ENCODE data around the gene PIEZO2. TPM values are rescaled to one million over a fixed set of nuclear protein-coding genes. Genes with fewer than 3 reads are reported as not detected.

Gene PIEZO2
- total RNA-seq, 1 donor from 2014 or later: 5.3 TPM

GRCh38 chr18:10690366-10690765, 459.0 kb downstream of the PIEZO2 start:
- no peak overlapping the region for H2AFZ ChIP-seq (ENCODE audit: low read depth, low read length)
- no peaks in the 10 kb centered on the region for H4K20me1 ChIP-seq (ENCODE audit: insufficient read depth, low read length)
- H3K4me3 ChIP-seq (ENCODE audit: insufficient read depth, low read depth, low read length): no peak overlapping the region
- Mint-ChIP-seq H3K27me3 (ENCODE audit: low read depth, unreplicated experiment) (peaks cover 6% of the 10 kb centered on the region), H3K9me3 (ENCODE audit: unreplicated experiment) (no peaks in the 10 kb centered on the region), H3K4me1 (ENCODE audit: low read depth, unreplicated experiment) (peaks cover 8% of the 10 kb centered on the region), H3K36me3 (ENCODE audit: low read depth, unreplicated experiment) (peaks cover 1% of the 10 kb centered on the region), H3K27ac (ENCODE audit: unreplicated experiment) (no peak overlapping the region), H3K4me3 (ENCODE audit: unreplicated experiment) (no peak overlapping the region)
- H3K4me1 ChIP-seq (ENCODE audit: insufficient read depth, low read length): no peaks in the 10 kb centered on the region
- H3K9me3 ChIP-seq (ENCODE audit: insufficient read depth, low read depth, low read length): no peaks in the 10 kb centered on the region
- DNase-seq (ENCODE audit: low read depth) (no peak), FAIRE-seq (no peak)
- no peak overlapping the region for H3K4me2 ChIP-seq (ENCODE audit: low read length)
- no peaks in the 10 kb centered on the region for H3K36me3 ChIP-seq (ENCODE audit: insufficient read depth, low read length)
- H3K9ac ChIP-seq (ENCODE audit: low read length): no peak overlapping the region
- TF ChIP-seq CTCF (IDR thresholded peaks at IDR 0.05; ENCODE audit: insufficient read depth, low read depth, low read length) (no peak), EZH2 (IDR thresholded peaks at IDR 0.05; ENCODE audit: insufficient read depth, low read length) (no peak)
- H3K27me3 ChIP-seq (ENCODE audit: insufficient read depth, low read length): no peaks in the 10 kb centered on the region
- H3K27ac ChIP-seq (ENCODE audit: low read depth, low read length): no peak overlapping the region
- H3K79me2 ChIP-seq (ENCODE audit: insufficient read depth, low read length): no peaks in the 10 kb centered on the region

- no peak overlapping the region for H3K27ac Mint-ChIP-seq (ENCODE audit: unreplicated experiment)
- Histone ChIP-seq H3K36me3 (ENCODE audit: insufficient read depth, low read length) (no peaks in the 10 kb centered on the region), H3K79me2 (ENCODE audit: insufficient read depth, low read length) (no peaks in the 10 kb centered on the region), H3K9ac (ENCODE audit: low read length) (no peak overlapping the region), H3K4me3 (ENCODE audit: insufficient read depth, low read depth, low read length) (no peak overlapping the region), H2AFZ (ENCODE audit: low read depth, low read length) (no peak overlapping the region), H3K9me3 (ENCODE audit: insufficient read depth, low read depth, low read length) (no peaks in the 10 kb centered on the region), H3K4me1 (ENCODE audit: insufficient read depth, low read length) (no peaks in the 10 kb centered on the region), H3K27ac (ENCODE audit: low read depth, low read length) (no peak overlapping the region), H4K20me1 (ENCODE audit: insufficient read depth, low read length) (no peaks in the 10 kb centered on the region), H3K27me3 (ENCODE audit: insufficient read depth, low read length) (no peaks in the 10 kb centered on the region), H3K4me2 (ENCODE audit: low read length) (no peak overlapping the region)
- peaks cover 1% of the 10 kb centered on the region for H3K36me3 Mint-ChIP-seq (ENCODE audit: low read depth, unreplicated experiment)
- DNase-seq (ENCODE audit: low read depth): no peak
- FAIRE-seq: no peak
- H3K27me3 Mint-ChIP-seq (ENCODE audit: low read depth, unreplicated experiment): peaks cover 3% of the 10 kb centered on the region
- no peaks in the 10 kb centered on the region for H3K9me3 Mint-ChIP-seq (ENCODE audit: unreplicated experiment)
- H3K4me3 Mint-ChIP-seq (ENCODE audit: unreplicated experiment): no peak overlapping the region
- TF ChIP-seq EZH2 (IDR thresholded peaks at IDR 0.05; ENCODE audit: insufficient read depth, low read length) (no peak), CTCF (IDR thresholded peaks at IDR 0.05; ENCODE audit: insufficient read depth, low read depth, low read length) (no peak)
- peaks cover 8% of the 10 kb centered on the region for H3K4me1 Mint-ChIP-seq (ENCODE audit: low read depth, unreplicated experiment)
These were observed 459.4 kb downstream of the PIEZO2 start for GRCh38 chr18:10690035-10690329.

- Histone ChIP-seq H3K4me1 (ENCODE audit: insufficient read depth, low read length) (no peaks in the 10 kb centered on the region), H3K4me2 (ENCODE audit: low read length) (no peak overlapping the region), H4K20me1 (ENCODE audit: insufficient read depth, low read length) (no peaks in the 10 kb centered on the region), H3K9ac (ENCODE audit: low read length) (no peak overlapping the region), H3K79me2 (ENCODE audit: insufficient read depth, low read length) (no peaks in the 10 kb centered on the region), H2AFZ (ENCODE audit: low read depth, low read length) (no peak overlapping the region), H3K4me3 (ENCODE audit: insufficient read depth, low read depth, low read length) (no peak overlapping the region), H3K27me3 (ENCODE audit: insufficient read depth, low read length) (no peaks in the 10 kb centered on the region), H3K36me3 (ENCODE audit: insufficient read depth, low read length) (no peaks in the 10 kb centered on the region), H3K27ac (ENCODE audit: low read depth, low read length) (no peak overlapping the region), H3K9me3 (ENCODE audit: insufficient read depth, low read depth, low read length) (no peaks in the 10 kb centered on the region)
- TF ChIP-seq CTCF (IDR thresholded peaks at IDR 0.05; ENCODE audit: insufficient read depth, low read depth, low read length): no peak
- no peak for TF ChIP-seq EZH2 (IDR thresholded peaks at IDR 0.05; ENCODE audit: insufficient read depth, low read length)
- DNase-seq (ENCODE audit: low read depth) (no peak), FAIRE-seq (no peak)
- peaks cover 1% of the 10 kb centered on the region for H3K9me3 Mint-ChIP-seq (ENCODE audit: unreplicated experiment)
- peaks cover 2% of the 10 kb centered on the region for H3K27me3 Mint-ChIP-seq (ENCODE audit: low read depth, unreplicated experiment)
- H3K4me1 Mint-ChIP-seq (ENCODE audit: low read depth, unreplicated experiment): peaks cover 8% of the 10 kb centered on the region
- H3K36me3 Mint-ChIP-seq (ENCODE audit: low read depth, unreplicated experiment): peaks cover 3% of the 10 kb centered on the region
- H3K4me3 Mint-ChIP-seq (ENCODE audit: unreplicated experiment): no peak overlapping the region
- no peak overlapping the region for H3K27ac Mint-ChIP-seq (ENCODE audit: unreplicated experiment)
These were observed 459.9 kb downstream of the PIEZO2 start for GRCh38 chr18:10689236-10690034.
